ENCODE results near the gene ZNF462. TPM values are rescaled to one million over a fixed set of nuclear protein-coding genes. Genes with fewer than 3 reads are reported as not detected.

ZNF462 gene, protein sequence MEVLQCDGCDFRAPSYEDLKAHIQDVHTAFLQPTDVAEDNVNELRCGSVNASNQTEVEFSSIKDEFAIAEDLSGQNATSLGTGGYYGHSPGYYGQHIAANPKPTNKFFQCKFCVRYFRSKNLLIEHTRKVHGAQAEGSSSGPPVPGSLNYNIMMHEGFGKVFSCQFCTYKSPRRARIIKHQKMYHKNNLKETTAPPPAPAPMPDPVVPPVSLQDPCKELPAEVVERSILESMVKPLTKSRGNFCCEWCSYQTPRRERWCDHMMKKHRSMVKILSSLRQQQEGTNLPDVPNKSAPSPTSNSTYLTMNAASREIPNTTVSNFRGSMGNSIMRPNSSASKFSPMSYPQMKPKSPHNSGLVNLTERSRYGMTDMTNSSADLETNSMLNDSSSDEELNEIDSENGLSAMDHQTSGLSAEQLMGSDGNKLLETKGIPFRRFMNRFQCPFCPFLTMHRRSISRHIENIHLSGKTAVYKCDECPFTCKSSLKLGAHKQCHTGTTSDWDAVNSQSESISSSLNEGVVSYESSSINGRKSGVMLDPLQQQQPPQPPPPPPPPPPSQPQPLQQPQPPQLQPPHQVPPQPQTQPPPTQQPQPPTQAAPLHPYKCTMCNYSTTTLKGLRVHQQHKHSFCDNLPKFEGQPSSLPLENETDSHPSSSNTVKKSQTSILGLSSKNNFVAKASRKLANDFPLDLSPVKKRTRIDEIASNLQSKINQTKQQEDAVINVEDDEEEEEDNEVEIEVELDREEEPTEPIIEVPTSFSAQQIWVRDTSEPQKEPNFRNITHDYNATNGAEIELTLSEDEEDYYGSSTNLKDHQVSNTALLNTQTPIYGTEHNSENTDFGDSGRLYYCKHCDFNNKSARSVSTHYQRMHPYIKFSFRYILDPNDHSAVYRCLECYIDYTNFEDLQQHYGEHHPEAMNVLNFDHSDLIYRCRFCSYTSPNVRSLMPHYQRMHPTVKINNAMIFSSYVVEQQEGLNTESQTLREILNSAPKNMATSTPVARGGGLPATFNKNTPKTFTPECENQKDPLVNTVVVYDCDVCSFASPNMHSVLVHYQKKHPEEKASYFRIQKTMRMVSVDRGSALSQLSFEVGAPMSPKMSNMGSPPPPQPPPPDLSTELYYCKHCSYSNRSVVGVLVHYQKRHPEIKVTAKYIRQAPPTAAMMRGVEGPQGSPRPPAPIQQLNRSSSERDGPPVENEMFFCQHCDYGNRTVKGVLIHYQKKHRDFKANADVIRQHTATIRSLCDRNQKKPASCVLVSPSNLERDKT (N-terminal part only)
- total RNA-seq: under 1 TPM; 0.28 to 0.70 TPM

DNA sequence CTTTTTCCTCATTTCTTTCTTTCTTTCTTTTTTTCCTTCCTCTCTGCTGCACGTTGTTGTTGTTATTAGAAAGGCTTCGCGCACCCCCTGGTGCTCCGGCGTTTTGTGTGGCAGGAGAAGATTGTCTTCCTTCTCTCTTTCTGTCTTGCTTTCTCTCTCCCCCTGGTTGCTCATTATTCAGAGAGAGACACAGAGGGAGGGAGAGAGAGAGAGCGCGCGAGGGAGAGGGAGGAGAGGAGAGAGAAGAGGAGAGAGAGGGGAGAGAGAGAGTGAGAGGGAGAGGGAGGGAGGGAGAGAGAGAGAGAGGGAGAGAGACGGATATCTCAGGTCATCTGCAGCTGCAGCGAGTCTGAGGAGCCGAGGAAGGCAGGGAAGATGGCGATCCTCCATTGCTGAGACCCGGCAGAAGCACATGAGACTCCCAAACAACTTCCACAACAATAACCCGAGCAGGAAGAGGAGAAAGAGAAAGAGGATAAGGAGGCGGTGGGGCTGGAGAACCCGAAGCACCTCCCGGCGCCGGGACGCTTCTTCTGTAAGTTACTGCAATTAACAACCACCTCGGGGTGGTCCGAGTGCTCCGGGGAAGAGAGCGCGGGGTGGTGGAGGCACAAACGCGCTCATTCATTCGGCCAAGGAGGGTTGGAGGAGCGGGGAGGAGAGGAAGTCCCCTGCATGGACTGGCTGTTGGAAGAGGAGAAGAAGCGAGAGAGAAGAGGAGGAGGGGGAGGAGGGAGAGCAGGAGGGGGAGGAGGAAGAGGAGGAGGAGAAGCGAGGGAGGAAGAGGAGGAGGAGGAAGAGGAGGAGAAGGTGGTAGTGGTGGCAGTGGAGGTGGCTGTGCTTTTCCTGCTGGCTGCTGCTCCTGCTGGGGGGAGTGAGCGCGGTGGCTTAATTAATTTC, at the start of gene ZNF462:
Gene ZNF462, plus strand, starts transcription at position 346 of the 900 bp plus-strand sequence. CDS start 60,218 bp downstream, outside the sequence.
- peak within 1 kb of the TSS; percentile 56 for H3K4me3 Mint-ChIP-seq
- peaks cover 14% of the 10 kb centered on the region for H3K36me3 Mint-ChIP-seq (ENCODE audit: low read depth)
- POLR2A ChIA-PET: no interaction called here
- CTCF ChIA-PET: no interaction called here
- peaks cover 66% of the 10 kb centered on the region for H3K27me3 Mint-ChIP-seq
- DNase-seq: no peak
- no peak within 1 kb of the TSS for H3K27ac Mint-ChIP-seq
- peaks cover 4% of the 10 kb centered on the region for H3K4me1 Mint-ChIP-seq
- no peaks in the 10 kb centered on the region for H3K9me3 Mint-ChIP-seq

DNA sequence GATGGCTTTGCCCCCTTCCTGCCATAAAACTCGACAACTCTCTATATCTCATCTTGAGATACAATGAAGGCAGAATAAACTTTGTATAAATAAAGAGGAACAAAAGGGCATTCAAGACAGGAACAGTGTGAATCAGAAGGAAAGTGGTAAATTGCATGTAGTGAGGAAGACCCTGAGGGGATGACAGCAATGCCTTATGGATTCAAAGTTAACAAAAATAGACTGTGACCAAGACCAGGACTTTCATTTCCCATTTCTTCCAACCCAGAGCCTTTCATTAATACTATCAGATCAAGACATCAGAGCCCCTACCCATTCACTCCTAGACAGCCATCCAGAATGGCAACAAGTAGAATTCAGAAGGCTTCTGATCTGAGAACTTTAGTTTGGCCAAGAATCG, 46.4 kb upstream of the ZNF462 start:
- H3K27me3 Mint-ChIP-seq: no peaks in the 10 kb centered on the region
- H3K27ac Mint-ChIP-seq: no peak overlapping the region
- no peak for DNase-seq
- POLR2A ChIA-PET: no interaction called here
- no peak overlapping the region for H3K4me3 Mint-ChIP-seq
- CTCF ChIA-PET: no interaction called here
- no peaks in the 10 kb centered on the region for H3K36me3 Mint-ChIP-seq (ENCODE audit: low read depth)
- no peaks in the 10 kb centered on the region for H3K4me1 Mint-ChIP-seq
- peaks cover 9% of the 10 kb centered on the region for H3K9me3 Mint-ChIP-seq

DNA sequence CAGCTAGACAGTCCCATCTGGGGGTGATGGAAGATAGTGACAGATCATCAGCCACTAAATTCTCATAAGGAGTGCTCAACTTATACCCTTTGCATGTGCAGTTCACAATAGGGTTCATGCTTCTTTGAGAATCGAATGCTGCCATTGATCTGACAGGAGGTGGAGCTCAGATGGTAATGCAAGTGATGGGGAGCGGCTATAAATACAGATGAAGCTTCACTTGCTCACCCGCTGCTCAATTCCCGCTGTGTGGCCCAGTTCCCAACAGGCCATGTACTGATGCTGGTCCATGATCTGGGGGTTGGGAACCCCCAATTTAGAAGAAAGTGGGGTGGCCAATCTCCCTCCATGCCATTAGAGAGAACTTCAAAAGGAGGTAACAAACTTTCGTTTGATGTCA, 44.9 kb upstream of the ZNF462 start:
- no peak for DNase-seq
- H3K4me1 Mint-ChIP-seq: no peaks in the 10 kb centered on the region
- H3K9me3 Mint-ChIP-seq: peaks cover 7% of the 10 kb centered on the region
- ChIA-PET POLR2A (no interaction called here), CTCF (no interaction called here)
- no peaks in the 10 kb centered on the region for H3K27me3 Mint-ChIP-seq
- no peak overlapping the region for H3K4me3 Mint-ChIP-seq
- no peak overlapping the region for H3K27ac Mint-ChIP-seq
- no peaks in the 10 kb centered on the region for H3K36me3 Mint-ChIP-seq (ENCODE audit: low read depth)

DNA sequence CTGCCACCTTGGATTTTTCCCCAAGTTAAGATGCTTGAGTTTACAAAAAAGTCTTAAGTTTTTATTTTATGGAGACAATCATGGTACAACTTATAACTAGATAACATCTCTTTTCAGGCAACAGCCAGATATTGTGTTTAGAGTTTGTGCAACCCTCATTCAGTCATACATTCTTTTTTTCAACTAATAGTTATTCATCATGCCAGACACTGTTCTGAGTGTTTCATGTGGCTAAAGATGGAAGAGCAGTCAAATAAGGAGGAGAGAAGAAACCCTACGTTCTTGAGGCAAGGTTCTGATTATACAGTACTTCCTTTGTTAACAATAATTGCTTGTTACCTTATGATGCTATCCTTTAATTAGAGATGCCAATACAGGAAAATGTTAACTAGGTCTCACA, 42.1 kb upstream of the ZNF462 start:
- no peak for DNase-seq
- H3K27me3 Mint-ChIP-seq: no peaks in the 10 kb centered on the region
- H3K27ac Mint-ChIP-seq: no peak overlapping the region
- no peaks in the 10 kb centered on the region for H3K36me3 Mint-ChIP-seq (ENCODE audit: low read depth)
- CTCF ChIA-PET: no interaction called here
- H3K4me3 Mint-ChIP-seq: no peak overlapping the region
- H3K4me1 Mint-ChIP-seq: no peaks in the 10 kb centered on the region
- POLR2A ChIA-PET: no interaction called here
- H3K9me3 Mint-ChIP-seq: peaks cover 5% of the 10 kb centered on the region

DNA sequence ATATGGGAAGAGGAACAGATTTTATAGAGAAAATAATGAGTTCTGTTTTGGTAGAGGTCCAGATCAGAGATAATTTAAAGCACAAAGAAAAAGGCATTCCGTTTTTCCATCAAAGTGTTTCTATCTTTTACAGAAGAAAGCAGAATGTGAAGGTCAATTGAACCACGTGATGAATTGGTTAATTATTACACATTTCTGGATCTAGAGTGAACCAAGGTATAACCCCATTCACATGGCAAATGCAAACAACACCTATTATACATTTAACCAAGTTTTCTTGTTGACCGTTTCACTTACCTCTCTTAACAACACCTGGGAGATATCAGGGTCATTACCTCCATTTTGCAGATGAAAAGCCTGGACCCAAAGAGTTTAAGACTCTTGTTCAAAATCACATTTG, 34.9 kb upstream of the ZNF462 start:
- H3K27me3 Mint-ChIP-seq: no peaks in the 10 kb centered on the region
- DNase-seq: no peak
- H3K36me3 Mint-ChIP-seq (ENCODE audit: low read depth): no peaks in the 10 kb centered on the region
- no peaks in the 10 kb centered on the region for H3K9me3 Mint-ChIP-seq
- POLR2A ChIA-PET: no interaction called here
- no peaks in the 10 kb centered on the region for H3K4me1 Mint-ChIP-seq
- CTCF ChIA-PET: no interaction called here
- no peak overlapping the region for H3K4me3 Mint-ChIP-seq
- no peak overlapping the region for H3K27ac Mint-ChIP-seq

DNA sequence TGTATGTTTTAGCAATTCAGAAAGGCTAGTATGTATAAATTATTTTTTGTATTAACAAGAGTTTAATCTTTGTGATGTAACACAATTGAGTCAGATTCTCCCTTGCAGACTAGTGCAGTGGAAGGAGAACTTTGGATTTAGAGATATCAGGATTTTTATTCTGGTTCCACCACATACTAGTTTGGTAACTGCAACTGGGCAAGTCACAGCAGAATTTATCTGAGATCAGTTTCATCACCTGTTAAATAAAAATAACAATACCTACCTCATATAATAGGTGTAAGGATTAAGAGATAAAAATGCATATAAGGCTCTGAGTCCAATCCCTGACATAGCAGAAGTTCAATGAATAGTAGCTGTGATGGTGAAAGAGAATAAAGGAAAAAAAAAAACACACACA, 34.0 kb upstream of the ZNF462 start:
- DNase-seq: no peak
- no peaks in the 10 kb centered on the region for H3K27me3 Mint-ChIP-seq
- H3K27ac Mint-ChIP-seq: no peak overlapping the region
- H3K4me3 Mint-ChIP-seq: no peak overlapping the region
- POLR2A ChIA-PET: no interaction called here
- H3K36me3 Mint-ChIP-seq (ENCODE audit: low read depth): no peaks in the 10 kb centered on the region
- H3K4me1 Mint-ChIP-seq: no peaks in the 10 kb centered on the region
- H3K9me3 Mint-ChIP-seq: peaks cover 3% of the 10 kb centered on the region
- CTCF ChIA-PET: no interaction called here

DNA sequence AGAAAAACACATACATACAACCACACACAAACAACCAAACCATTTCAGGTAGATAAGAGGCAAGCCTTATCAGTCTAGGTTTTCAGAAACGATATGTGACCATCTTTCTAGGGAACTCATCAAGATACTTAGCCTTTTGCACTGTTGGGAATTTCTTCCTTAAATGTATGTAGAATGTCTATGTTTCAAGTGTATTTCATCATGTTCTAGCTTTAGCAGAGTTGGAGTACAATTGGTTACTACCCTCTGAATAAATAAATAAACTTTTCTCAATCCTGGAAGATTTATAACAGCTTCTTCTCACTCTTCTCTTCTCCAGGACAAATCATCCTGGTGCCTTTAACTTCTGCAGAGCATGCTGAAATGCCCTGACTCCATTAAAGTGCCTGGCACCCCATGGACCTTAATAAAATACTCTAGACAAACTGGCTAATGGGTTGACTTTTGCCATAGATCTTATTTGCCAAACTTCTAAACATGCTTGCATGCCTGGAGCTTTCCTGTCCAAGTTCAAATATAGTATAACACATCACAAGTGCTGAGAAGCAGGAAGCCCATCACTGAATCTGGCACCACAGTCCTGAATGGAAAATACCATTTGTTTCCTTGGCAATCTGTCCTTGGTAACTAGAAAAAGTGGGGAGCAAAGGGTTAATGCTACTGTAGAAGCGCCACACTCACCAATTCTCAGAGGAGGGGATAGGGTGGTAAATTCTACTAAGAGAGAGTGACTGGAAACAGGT, 33.1 kb upstream of the ZNF462 start:
- H3K36me3 Mint-ChIP-seq (ENCODE audit: low read depth): no peaks in the 10 kb centered on the region
- H3K27ac Mint-ChIP-seq: no peak overlapping the region
- no peaks in the 10 kb centered on the region for H3K27me3 Mint-ChIP-seq
- ChIA-PET POLR2A (no interaction called here), CTCF (no interaction called here)
- peaks cover 6% of the 10 kb centered on the region for H3K9me3 Mint-ChIP-seq
- no peak for DNase-seq
- H3K4me1 Mint-ChIP-seq: no peaks in the 10 kb centered on the region
- no peak overlapping the region for H3K4me3 Mint-ChIP-seq

DNA sequence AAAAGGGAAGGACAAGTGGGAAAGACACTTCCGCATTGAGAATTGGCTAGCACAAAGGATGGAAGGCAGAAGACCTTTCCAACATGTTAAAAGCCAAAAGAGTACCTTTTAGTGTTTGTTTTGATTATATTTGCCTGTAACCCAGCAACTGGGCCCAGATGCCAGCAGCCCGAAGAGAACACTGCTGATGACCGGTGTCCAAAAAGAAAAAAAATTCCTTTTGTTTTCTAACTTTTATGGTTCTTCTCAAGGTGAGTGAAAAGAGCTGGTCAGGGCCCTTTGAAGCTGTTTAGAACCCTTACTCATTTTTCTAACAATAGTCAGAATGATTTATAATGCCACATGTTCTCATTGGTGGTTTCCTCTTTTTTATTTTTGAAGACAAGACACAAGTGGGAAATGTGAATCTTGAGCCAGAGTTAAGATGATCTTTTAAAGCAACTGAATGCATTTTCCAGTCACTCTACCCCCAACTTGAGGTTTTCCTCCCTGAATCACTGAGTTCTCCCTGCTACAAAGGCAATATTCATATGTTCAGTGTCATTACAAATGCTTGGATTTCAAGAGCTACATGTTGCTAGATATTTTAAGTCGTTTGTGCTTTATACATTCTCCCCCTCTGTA, 32.3 kb upstream of the ZNF462 start:
- ChIA-PET CTCF (no interaction called here), POLR2A (no interaction called here)
- no peak for DNase-seq
- no peaks in the 10 kb centered on the region for H3K27me3 Mint-ChIP-seq
- no peaks in the 10 kb centered on the region for H3K36me3 Mint-ChIP-seq (ENCODE audit: low read depth)
- H3K9me3 Mint-ChIP-seq: peaks cover 6% of the 10 kb centered on the region
- H3K4me1 Mint-ChIP-seq: no peaks in the 10 kb centered on the region
- H3K4me3 Mint-ChIP-seq: no peak overlapping the region
- H3K27ac Mint-ChIP-seq: no peak overlapping the region

DNA sequence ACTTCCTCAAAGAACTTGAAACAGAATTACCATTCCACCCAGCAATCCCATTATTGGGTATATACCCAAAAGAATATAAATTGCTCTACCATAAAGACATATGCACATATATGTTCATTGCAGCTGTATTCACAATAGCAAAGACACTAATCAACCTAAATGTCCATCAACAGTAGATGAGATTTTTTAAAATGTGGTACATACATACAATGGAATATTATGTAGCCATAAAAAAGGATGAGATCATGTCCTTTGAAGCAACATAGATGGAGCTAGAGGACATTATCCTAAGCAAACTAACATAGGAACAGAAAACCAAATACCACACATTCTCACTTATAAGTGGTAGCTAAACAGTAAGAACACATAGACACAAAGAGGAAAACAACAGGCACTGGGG, 28.1 kb upstream of the ZNF462 start:
- Mint-ChIP-seq H3K27ac (no peak overlapping the region), H3K9me3 (peaks cover 6% of the 10 kb centered on the region), H3K36me3 (ENCODE audit: low read depth) (no peaks in the 10 kb centered on the region), H3K27me3 (no peaks in the 10 kb centered on the region), H3K4me3 (no peak overlapping the region), H3K4me1 (no peaks in the 10 kb centered on the region)
- CTCF ChIA-PET: no interaction called here
- POLR2A ChIA-PET: no interaction called here
- no peak for DNase-seq

DNA sequence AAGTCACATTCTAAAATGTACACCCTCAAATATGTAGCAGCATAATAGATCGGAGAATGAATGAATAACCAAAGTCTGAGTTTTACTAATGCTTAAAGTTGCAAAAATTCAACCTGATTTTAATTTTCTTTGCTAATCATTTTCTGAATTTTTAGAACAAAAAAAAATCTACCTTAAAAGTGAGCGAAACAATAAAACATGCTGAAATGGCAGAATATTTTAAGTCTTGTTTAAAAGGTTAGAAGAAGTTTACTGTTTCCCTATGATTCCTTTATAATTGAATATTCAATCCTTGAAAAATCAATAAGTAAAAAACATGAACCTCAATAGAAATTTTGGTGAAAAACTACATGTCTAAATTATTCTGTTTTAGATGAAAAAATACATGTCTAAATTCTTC, 27.1 kb upstream of the ZNF462 start:
- Mint-ChIP-seq H3K4me1 (no peaks in the 10 kb centered on the region), H3K4me3 (no peak overlapping the region), H3K27ac (no peak overlapping the region), H3K9me3 (peaks cover 6% of the 10 kb centered on the region), H3K36me3 (ENCODE audit: low read depth) (no peaks in the 10 kb centered on the region), H3K27me3 (no peaks in the 10 kb centered on the region)
- POLR2A ChIA-PET: no interaction called here
- CTCF ChIA-PET: no interaction called here
- no peak for DNase-seq

DNA sequence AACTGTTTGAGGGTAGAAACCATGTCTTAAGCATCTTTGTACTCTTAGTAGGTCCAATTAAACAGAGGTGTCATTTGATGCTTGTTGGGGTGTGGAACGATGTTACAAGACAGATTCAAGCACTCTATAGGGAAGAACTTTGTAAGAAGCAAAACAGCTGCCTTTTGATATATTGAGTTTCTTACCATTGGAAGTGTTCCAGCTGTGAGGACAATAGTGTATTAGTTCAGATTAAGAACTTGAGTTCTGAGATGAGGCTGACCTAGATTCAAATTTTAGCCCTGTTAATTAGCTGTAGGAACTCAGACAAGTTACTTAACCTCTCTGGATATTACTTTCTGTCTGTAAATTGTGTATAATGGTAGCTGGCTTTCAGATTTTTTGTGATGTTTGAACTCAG, 19.6 kb upstream of the ZNF462 start:
- Mint-ChIP-seq H3K4me1 (no peaks in the 10 kb centered on the region), H3K36me3 (ENCODE audit: low read depth) (no peaks in the 10 kb centered on the region), H3K27me3 (no peaks in the 10 kb centered on the region), H3K9me3 (peaks cover 3% of the 10 kb centered on the region), H3K4me3 (no peak overlapping the region), H3K27ac (no peak overlapping the region)
- no peak for DNase-seq
- ChIA-PET CTCF (no interaction called here), POLR2A (no interaction called here)

DNA sequence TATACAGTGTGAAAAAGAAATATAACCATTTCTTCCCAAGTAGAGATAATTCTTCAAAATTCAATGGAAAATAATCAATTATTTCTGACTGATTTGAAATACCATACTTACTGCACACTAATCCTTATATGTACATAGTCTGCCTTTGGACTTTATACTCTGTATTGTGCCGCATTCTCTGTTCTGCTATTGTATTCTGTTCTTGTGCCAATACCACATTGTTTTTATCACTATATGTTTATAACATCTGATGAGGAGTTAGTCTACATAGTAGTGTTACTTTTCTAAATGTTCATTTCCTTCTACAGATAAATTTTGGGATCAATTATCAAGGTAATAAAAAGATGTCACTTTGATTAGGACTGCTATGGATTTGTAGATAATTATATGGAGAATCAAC, 16.7 kb upstream of the ZNF462 start:
- Mint-ChIP-seq H3K9me3 (peaks cover 3% of the 10 kb centered on the region), H3K27ac (no peak overlapping the region), H3K27me3 (no peaks in the 10 kb centered on the region), H3K36me3 (ENCODE audit: low read depth) (no peaks in the 10 kb centered on the region), H3K4me1 (no peaks in the 10 kb centered on the region), H3K4me3 (no peak overlapping the region)
- DNase-seq: no peak
- ChIA-PET CTCF (no interaction called here), POLR2A (no interaction called here)

Measured in activated CD4-positive, alpha-beta memory T cell treated with anti-CD3 and anti-CD28 coated beads, Interleukin-2, amount 10 ng/mL, durations not matched to agents 7 days and 5 days (primary cell).